GM18861 (cell line): ENCODE results near the gene INPP4B.
"Not testable (repeated sequence)": the region's sequence is repeated elsewhere in the genome, so short reads cannot be mapped to it uniquely, and the experiment has no call there.

ENCODE experiments used
- ATAC-seq: cut with Tn5 transposase; IDR thresholded peaks from one replicate; pipeline ENCODE4 v1.9.1; 2021; ENCODE audit not compliant: unreplicated experiment

Gene INPP4B

DNA sequence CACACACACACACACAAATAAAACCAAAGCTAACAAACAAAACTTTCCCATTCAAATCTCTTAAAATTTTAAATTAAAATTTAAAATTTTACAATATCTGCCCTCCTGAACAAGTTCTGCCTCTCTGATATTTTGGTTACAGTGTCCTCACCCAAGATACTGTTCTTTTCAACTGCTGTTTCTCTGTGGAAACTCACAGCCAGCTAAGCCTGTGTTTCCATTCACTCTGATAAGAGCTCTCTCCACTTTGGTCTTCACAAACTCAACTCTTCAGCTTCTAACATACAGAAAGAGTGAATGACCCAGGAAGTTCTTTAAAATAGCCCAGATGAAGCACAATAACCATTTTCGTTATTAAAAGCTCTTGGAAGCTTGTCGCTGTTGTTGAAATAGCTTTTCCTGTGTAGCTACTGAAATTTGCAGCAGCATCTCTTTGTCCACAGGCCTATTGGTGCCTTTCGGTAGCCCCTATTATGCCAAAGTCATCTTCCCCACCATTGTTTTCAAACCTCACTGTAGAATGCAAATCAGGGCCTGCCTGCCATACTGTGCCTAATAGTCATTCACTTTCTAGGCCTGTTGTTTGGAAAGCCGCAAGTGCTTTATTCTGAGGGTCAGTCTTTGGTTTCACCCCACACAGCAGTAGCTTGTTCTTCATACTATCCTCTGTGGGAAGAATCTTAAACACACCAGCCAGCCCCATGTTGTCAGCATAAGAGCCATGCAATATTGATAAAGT is 19.4 kb downstream of the INPP4B start:
- ATAC-seq: no peak

DNA sequence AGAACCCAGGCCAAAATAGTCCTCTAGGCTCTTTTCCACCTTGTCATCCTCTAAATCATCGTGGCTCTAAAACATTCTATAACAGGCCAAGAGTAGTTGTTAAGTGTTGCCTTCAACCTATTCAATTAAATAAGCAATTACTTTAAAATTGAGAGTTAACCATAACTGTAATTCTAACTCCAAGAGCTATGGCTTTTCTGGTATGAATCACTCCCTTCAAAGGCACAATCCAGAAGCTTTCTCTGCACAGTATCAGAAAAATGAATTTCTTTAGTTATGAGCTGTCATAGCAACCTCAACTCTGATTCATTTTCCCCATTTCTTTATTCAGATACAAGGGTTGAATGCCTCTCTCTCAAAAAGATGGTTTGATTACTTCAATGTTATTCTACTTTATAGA is 21.7 kb downstream of the INPP4B start:
- ATAC-seq: no peak

DNA sequence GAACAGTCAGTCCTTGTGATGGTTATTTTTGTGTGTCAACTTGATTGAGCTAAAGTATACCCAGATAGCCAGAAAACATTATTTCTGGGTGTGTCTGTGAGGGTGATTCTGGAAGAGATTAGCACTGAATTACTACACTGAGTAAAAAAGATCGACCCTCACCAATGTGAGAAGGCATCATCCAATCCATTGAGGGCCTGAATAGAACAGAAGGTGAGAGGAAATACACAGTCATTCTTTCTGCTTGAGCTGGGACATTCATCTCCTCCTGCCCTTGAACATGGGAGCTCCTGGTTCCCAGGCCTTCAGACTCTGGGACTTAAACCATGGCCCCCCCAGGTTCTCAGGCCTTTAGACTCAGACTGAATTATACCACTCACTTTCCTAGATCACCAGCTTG is 22.3 kb downstream of the INPP4B start:
- no peak for ATAC-seq

DNA sequence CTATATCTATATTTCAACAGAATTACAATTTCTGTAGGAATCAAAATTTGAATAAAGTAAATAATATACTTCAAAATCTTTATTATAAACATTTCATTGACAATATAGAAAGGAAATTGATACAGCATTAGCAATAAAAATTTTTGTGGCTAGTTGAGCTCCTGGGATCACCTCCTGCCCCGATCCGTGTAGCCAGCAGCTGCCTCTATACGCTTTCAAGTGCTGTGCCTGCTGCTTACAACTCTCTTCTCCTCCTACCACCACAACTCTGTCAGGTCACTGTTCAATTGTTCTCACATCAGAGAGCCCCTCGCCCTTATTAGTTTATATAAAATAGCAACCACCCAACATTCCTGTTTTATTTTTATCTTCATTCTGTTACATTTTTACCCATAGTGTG is 27.6 kb downstream of the INPP4B start:
- ATAC-seq: no peak

DNA sequence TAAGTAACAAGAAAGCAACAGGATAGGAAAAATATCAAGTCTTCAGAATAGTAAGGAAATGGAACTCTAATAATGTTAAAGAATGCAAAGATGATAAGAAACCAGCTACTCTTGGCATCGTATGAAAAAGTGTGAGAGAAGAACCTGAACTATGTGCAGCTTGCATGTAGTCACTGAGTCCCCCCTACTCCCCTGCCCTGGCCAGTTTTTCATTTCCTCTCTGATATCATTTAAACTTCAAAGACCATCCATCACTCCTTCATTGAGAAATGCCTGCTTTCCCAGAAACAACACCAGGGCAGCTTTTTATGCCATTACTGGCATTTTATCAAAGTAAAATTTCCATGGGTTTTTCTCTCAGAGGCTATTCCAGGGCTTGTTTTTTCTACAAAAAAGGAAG is 28.1 kb downstream of the INPP4B start:
- no peak for ATAC-seq

DNA sequence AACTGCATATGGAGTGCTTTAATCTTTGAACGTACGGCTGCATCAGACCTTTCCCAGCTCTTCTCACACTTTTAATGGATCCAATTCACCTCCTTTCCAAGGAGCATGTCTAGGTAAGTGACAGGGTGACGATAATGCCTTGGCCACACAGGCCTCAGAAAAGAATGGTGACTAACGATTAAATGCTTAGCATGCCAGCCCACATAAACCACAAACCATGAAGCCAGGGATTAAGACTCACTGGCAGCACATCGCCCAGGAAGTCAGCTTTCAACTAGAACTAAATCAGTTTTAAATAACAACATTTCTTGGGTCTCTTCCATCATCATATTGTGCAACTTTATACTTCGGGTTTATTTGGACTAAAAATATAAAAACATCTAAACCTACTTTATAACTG is 28.7 kb downstream of the INPP4B start:
- no peak for ATAC-seq

DNA sequence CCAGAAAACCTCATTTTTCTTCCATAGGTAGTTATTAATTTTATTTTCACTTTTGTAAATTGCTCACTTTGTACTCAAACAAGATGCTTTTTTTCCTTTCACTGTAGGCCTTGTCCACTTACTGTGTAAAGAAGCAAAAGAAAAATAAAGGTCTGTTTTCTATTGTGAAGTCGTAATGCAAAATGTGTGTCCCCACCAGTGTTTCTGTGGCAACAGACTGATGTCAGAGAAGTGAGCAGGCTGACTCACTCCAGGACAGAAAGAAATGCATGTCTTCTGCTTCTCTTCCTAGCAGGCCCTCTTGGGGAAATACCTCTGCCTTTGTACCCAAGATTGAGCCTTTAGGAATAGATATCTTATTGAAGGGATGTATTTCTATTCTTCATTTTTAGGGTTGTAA is 30.3 kb downstream of the INPP4B start:
- ATAC-seq: no peak

DNA sequence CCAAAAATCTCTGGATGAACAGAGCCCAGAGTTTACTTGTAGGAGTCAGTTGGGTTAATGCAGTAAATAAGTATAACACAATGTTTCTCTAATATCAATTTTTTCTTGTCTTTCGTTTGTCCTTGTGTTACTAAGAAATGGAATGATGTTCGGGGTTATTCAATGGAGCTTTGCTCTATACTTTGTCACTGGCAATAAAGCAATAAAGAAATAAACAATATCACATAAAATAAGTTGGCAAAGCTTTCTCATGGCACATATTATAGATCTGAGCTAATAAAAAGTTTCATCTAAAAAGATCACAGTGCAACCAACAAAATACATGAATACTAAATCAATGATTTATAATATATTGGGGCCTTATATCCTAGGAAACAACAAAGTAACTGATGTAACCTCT is 32.7 kb downstream of the INPP4B start:
- ATAC-seq: no peak

DNA sequence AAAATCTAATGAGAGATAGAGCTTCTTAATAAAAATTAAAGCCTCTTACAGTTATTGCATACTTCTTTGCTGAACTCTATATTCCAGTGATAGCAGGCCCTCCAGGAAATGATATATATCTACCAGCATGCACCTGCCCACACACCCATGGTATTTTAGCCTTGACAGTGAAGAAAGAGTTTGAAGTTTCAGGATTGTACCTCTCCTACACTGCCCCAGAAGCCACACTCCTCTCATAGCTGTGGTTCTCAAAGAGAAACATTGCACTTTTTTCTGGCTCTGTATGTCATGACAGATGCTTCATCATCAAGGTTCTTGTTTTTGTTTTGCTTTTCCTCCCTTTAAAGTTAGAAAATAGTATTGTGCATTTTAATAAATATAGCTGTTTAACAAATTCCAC is 34.0 kb downstream of the INPP4B start:
- no peak for ATAC-seq

DNA sequence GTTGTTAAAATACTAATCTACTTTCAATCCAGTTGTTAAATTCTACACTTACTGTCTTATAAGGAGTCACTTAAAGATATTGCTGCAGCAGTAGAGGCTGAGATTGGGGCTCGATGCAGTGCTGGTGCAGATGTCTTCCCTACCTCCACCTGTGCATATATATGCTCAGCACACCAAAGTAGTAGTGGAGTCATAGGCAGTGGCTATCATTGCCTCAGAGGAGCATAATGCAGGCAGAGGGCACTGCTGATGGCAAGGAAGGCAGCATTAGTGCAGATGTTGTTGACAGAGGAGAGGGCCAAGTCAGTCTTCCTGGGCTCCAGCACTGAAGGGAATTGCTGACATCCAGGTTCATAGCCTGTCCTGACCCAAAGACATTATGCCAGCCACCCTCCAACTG is 35.1 kb downstream of the INPP4B start:
- ATAC-seq: no peak

DNA sequence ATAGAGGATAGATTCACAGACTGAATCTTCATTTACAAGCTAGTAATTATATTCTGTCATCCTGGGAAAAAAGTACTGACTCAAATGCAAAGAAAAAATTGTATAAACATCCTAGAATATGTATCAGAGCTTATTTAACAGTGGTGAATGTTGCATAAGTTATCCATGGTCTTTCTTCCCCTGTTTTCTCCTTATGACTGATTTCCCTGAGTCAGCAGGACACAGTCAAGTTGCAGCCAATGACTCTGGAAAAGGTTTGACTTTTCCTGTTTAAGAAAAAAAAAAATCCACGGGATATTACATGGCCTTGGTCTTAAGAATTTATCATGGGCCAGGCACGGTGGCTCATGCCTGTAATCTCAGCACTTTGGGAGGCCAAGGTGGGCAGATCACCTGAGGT is 36.5 kb downstream of the INPP4B start:
- no peak for ATAC-seq

DNA sequence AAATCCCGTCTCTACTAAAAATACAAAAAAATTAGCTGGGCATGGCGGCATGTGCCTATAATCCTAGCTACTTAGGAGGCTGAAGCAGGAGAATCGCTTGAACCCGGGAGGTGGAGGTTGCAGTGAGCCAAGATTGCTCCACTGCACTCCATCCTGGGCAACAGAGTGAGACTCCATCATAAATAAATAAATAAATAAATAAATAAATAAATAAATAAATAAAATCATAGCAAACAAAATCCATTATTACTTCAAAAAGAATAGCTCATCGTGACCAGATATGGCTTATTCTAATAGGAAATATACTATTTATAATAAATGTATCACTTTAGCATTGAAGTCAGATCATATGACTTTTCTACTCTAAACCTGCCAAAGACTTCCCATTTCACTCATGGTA is 42.2 kb downstream of the INPP4B start:
- not testable (repeated sequence) for ATAC-seq

DNA sequence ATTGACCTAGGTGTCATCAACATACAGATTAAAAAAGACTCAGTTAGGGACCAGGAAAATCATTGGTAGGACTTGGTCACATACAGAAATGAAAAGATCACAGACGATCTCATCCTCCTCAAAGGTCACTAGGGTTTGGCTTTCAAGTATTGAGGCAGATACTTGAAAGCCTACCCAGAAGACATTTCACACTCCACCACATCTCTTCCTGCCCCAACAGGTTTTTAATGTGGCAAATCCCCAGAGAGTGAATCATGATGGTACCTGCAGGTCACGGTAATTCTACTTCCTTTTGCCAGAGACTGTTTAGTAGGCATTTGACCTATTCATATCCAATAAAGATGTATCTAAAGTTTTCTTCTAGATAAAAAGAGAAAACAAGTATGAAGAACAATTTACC is 44.1 kb downstream of the INPP4B start:
- no peak for ATAC-seq

DNA sequence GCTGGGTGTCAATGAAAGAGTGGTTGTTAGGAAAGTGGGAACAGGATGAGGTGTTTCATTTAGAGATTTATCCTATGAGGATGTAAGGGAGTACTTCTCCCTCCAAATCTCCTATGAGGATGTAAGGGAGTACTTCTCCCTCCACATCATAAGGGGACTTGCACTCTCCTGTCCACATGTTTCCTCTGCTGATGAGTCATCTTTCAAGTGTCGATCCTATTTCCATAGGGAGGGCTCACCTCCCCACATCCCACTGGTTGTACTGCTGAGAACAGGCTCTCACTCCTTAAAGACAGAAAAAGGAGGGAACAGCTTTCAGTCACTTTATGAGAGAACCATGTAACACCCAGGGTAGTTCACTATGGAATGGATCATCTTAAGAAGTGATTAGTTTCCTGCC is 65.0 kb downstream of the INPP4B start:
- no peak for ATAC-seq

DNA sequence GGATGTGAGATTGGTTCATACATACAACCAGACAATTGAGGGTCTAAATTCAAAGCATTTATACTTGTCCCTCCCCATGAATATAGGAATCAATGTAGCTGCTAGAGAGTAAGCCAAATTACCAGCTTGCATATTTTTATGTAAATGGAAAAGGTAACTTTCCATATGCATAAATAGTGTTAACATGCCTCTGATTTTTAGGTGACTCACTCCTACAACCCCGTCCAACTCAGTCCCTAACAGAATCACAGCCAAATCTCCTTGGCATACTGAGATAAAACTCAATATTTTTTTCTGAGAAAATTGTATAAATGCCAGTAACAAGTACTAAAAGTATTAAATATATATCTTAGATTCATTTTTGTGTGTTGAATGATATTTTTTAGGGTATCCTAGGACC is 67.2 kb downstream of the INPP4B start:
- no peak for ATAC-seq

DNA sequence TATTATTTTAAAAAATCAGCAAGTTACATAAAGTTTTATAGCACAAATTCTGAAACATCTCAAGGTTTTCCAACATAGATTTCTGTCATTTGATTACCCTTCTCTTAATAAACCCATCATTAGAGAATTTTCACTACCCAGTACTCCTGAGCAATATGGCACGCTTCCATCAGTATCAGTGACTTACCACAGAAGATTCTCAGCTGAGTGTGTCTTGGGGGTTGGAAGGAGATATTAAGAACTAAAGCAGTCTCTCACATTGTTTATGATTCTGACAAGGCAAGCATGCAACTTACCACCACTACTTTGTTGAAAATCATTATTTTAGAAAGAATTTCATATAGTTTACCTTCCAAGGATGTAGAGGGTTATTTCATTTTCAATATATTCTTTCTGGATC is 67.7 kb downstream of the INPP4B start:
- ATAC-seq: no peak

DNA sequence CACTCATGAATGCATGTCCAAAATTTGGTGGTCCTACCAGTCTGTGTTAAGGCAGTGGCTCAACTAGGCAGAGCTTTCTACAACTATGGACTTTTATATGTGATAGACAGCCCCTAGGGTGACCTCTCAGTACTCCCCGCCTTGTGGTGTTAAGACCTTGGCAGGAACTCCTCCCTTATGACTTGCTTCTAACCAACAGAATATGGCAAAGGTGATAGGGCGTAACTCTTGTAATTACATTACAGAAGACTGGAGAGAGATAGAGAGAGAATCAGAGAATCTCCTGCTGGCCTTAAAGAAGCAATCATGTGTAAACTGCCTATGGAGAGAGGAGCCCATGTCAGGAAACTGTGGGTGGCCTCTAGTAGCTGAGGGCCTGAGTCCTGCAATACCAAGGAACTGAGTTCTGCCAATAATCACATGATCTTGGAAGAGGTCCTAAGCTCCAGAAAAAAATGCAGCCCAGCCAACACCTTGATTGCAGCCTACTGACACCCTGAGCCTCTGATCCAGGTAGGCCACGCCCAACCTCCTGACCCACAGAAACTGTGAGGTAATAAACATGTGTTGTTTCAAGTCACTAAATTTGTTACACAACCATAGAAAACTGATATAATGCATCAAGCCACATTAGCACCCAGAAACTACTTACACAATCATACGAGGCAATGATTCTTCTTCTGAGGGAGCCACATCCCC is 68.9 kb downstream of the INPP4B start:
- no peak for ATAC-seq

DNA sequence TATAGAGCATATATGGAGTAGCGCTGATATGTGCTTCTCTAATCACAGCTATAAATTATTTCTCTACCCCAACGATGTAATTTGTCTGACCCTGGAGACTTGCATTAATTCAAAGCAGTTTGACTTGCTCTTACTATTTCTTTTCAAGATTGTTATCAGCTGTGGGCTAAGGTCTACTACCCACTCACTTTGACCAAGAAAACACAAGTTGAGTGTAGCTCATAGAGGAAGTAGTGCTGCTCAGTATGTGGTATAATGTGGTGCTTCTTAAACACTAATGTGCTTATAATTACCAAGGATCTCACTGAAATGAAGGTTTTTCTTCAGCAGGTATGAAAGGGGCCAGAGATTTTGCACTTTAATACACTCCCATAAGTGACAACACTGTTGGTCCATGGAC is 70.1 kb downstream of the INPP4B start:
- no peak for ATAC-seq

DNA sequence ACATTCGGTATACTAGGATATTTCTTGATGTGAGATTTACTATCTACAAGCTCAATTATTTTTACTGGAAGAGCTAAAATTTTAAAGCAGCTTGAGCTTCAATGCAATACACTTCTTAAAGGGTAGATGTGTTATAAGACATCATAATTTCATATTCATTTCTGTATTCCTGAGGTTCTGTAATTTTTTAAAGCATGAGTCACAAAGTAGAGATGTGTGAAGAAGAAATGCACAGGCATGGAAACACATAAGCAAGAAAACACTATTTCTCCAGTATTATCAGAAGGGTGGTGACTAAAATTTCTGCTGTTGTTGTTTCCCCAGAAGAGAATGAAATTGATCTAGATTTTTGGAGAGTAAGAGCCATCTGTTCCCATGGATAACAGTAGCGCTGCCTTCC is 72.6 kb downstream of the INPP4B start:
- ATAC-seq: no peak

DNA sequence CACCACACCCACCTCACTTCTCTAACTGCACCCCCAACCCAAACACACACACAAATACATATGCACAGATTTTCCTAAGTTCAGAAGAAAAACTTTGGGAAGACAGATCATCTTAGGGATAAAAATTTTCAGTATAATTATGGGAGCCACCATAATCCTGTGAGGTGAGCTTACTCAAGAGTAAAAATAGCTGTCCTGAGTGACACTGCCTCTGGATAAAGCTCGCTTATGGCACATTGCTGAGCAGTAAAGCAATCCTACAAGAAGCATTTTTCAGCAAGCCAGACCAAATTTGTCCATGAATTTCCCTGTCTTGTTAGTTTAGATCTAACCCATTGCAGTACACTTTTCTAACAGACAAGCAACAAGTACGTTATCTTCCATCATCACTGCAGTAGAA is 83.8 kb downstream of the INPP4B start:
- ATAC-seq: no peak

DNA sequence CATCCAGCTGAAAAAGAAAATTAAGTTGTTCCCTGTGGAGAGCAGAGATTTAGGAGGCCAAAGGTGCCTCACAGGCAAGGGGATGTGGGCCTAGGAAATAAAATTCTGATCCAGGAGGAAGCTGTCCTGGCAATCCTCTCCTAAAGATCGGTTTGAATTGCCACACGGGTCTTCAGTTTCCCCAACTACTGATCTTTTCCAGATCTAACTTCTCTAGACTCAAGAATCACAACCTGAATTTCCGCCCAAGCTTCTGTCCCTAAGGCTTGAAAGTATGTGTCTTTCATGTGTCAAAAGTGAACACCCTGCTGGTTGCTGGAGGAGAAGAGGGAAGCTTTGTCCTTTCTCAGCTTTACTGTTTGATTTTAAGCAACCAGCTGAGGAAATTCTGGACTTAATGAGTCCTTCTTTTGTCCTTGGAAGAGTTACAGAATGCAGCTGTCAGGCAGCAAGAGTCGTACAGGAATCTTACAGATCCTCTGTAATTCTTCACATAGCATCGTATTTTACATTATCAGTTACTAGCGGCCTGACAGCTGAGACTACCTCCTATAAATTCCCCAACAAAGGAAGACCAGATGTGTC is 93.8 kb downstream of the INPP4B start:
- ATAC-seq: no peak

DNA sequence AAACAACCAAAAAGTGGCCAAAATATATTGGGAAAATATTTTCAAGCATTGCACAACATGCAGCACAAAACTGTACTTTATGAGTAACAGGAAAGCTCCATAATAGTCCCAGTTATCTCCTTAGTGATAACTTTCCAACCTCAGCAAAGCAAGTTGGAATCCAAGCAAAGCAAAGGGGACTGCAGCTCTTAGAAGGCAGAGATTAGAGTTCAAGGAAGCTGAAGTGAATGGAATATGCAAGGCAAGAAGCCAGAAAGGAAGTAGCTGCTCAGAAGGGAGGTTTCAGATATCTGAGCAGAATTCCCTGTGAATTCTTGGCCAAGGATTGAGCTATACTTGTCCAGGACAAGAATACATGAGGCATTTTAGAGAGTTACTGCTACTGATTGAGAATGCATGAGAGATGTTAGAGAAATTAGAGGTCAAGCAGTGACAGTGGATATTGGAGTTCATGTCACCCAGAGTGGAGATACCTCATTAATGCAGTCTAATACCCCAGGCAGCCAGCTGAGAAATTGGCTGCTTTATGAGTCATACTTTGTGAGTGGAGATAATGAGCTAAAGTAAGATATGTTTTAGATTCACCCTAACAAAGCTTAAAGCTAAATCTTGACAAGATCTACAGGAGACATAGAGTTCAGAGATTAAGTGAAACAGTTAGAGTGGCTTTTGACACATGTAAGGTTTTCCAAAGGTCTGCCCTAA is 102.8 kb downstream of the INPP4B start:
- ATAC-seq: no peak
